ENCODE results near the gene IFT57. TPM values are rescaled to one million over a fixed set of nuclear protein-coding genes. Genes with fewer than 3 reads are reported as not detected.

IFT57 gene
- total and polyA plus RNA-seq, 7 donors = 34.4 to 55.0 (median 42.5) TPM

DNA sequence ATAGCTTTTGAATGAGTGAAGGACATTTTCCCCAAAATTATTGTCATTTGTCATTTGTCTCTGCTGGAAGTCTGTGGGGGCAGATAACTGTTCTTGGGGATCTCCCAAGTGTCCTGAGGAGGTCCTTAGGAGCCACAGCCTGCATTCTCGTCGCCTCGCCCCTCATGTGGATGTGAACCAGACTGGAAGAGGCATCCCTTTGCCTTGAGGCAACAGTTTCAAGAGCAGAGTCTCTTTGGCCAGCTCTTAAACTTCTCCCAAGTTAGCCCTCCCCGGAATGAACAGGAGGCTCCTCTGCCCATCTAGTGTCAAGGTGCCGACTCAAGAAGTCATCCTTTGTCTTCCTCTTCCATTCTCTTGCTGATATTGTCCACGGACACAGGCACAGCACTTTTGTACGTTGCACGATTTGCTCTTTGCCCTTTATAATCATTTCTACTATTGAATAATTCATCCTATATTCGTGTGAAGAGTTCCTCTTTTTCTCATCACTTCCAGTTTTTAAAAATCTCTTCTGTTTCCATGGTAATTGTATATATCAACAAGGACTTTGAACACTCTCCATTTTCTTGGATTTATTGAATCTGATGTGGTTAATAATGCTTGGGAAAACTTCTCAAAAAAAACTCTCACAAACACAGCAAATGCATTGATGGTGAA lies 90.6 kb downstream of the IFT57 start:
- no peak overlapping the region for H3K4me3 ChIP-seq
- TF ChIP-seq, protein P1, sequence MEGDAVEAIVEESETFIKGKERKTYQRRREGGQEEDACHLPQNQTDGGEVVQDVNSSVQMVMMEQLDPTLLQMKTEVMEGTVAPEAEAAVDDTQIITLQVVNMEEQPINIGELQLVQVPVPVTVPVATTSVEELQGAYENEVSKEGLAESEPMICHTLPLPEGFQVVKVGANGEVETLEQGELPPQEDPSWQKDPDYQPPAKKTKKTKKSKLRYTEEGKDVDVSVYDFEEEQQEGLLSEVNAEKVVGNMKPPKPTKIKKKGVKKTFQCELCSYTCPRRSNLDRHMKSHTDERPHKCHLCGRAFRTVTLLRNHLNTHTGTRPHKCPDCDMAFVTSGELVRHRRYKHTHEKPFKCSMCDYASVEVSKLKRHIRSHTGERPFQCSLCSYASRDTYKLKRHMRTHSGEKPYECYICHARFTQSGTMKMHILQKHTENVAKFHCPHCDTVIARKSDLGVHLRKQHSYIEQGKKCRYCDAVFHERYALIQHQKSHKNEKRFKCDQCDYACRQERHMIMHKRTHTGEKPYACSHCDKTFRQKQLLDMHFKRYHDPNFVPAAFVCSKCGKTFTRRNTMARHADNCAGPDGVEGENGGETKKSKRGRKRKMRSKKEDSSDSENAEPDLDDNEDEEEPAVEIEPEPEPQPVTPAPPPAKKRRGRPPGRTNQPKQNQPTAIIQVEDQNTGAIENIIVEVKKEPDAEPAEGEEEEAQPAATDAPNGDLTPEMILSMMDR (IDR thresholded peaks at IDR 0.05) = no peak
- TF ChIP-seq POLR2AphosphoS5 (IDR thresholded peaks at IDR 0.05) (no peak), POLR2A (IDR thresholded peaks at IDR 0.05) (no peak), EP300 (IDR thresholded peaks at IDR 0.05) (no peak)
- H3K27me3 ChIP-seq = no peaks in the 10 kb centered on the region
- no peak overlapping the region for H3K27ac ChIP-seq
- intact Hi-C loops (cut with DNase I) = no loop called here
- no peaks in the 10 kb centered on the region for H3K36me3 ChIP-seq
- no peaks in the 10 kb centered on the region for H3K9me3 ChIP-seq
- no peak for DNase-seq
- WGBS, 2 donors = 77 to 82% methylated on average over 9 of the region's 9 CpGs
- peaks cover 0 to 24% (median 4%) of the 10 kb centered on the region in 4 donors for H3K4me1 ChIP-seq

DNA sequence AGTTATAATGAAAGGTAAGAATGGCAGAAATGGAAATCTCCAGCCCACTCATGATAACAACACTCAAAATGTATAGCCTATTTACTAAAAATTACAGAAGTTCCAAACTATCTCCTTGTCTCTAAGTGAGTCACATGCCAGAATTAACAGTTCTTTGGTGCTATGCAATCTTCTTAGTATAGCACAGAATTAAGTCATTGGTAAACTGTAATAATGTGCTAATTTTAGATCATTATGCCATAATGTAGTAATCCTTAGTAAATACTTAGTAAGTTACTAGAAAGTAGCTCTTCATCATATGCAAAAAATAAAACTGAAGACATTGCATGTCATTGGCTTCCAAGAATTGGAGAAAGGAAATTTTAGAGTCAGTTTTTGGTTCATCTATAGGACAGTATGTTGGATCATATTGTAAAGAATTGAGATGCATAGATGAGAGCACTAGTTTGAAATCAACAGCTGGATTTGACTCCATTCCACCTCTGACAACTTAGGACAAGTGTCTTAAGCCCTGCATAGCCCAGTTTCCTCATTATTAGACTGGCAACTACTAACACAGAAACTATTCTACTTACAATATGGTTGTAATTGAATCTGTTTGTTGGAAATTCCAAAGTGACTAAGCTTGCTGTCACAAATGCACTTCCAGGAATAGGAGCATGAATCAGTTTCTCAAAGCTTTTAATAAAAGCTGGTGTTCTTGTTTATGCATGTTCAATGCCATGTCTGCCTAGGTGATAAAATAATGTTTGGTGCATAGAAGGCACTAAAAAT lies 91.3 kb downstream of the IFT57 start:
- H3K27ac ChIP-seq = no peak overlapping the region
- peaks cover 0 to 24% (median 4%) of the 10 kb centered on the region in 4 donors for H3K4me1 ChIP-seq
- no peak overlapping the region for H3K4me3 ChIP-seq
- no peaks in the 10 kb centered on the region for H3K36me3 ChIP-seq
- intact Hi-C loops (cut with DNase I) = no loop called here
- H3K27me3 ChIP-seq = no peaks in the 10 kb centered on the region
- TF ChIP-seq, protein P1 (IDR thresholded peaks at IDR 0.05) = no peak
- TF ChIP-seq POLR2AphosphoS5 (IDR thresholded peaks at IDR 0.05) (no peak), POLR2A (IDR thresholded peaks at IDR 0.05) (no peak), EP300 (IDR thresholded peaks at IDR 0.05) (no peak)
- no peak for DNase-seq
- no peaks in the 10 kb centered on the region for H3K9me3 ChIP-seq

- no peak for DNase-seq
- no peak for TF ChIP-seq POLR2AphosphoS5 (IDR thresholded peaks at IDR 0.05)
- TF ChIP-seq, protein P1 (IDR thresholded peaks at IDR 0.05) = no peak
- TF ChIP-seq POLR2A (IDR thresholded peaks at IDR 0.05) = no peak
- TF ChIP-seq EP300 (IDR thresholded peaks at IDR 0.05) = no peak
- intact Hi-C loops (cut with DNase I) = no loop called here
- 81 to 93% methylated on average over 4 of the region's 4 CpGs for WGBS, 2 donors
- no peaks in the 10 kb centered on the region for H3K9me3 ChIP-seq
- peaks cover 0 to 24% (median 4%) of the 10 kb centered on the region in 4 donors for H3K4me1 ChIP-seq
- no peak overlapping the region for H3K27ac ChIP-seq
- no peak overlapping the region for H3K4me3 ChIP-seq
- H3K27me3 ChIP-seq = no peaks in the 10 kb centered on the region
- H3K36me3 ChIP-seq = no peaks in the 10 kb centered on the region
Measured at GRCh38 chr3:108130236-108130635, 92.0 kb downstream of the IFT57 start.

GRCh38 chr3:108127301-108127988 lies 94.8 kb downstream of the IFT57 start:
- 21 to 44% methylated on average over 9 of the region's 9 CpGs for WGBS, 2 donors
- no peaks in the 10 kb centered on the region for H3K9me3 ChIP-seq
- H3K27ac ChIP-seq = no peak overlapping the region
- no peaks in the 10 kb centered on the region for H3K36me3 ChIP-seq
- DNase-seq = no peak
- peaks cover 0 to 18% (median 1%) of the 10 kb centered on the region in 4 donors for H3K4me1 ChIP-seq
- TF ChIP-seq POLR2AphosphoS5 (IDR thresholded peaks at IDR 0.05) = no peak
- TF ChIP-seq EP300 (IDR thresholded peaks at IDR 0.05) = no peak
- TF ChIP-seq POLR2A (IDR thresholded peaks at IDR 0.05) = no peak
- TF ChIP-seq, protein P1 (IDR thresholded peaks at IDR 0.05) = no peak
- no peaks in the 10 kb centered on the region for H3K27me3 ChIP-seq
- intact Hi-C loops (cut with DNase I) = no loop called here
- H3K4me3 ChIP-seq = no peak overlapping the region
